Loucy (cell line): Measurements from ENCODE around the gene NHLRC3.
A peak's percentile ranks its signal among the peaks of the same experiment; 100 is the strongest.

Source experiments
- CTCF ChIP-seq: fragments of 200-600 bp; sonication (generic); conservative IDR thresholded peaks from 2 replicates; pipeline ENCODE4 v1.5.1; 2014; ENCODE audit warnings: mild to moderate bottlenecking, antibody characterized with exemption, low read length
- EZH2phosphoT487 ChIP-seq: fragments of 200-600 bp; IDR thresholded peaks from 2 replicates; pipeline ENCODE4 v1.6.1; 2018; ENCODE audit warnings: antibody characterized with exemption, mild to moderate bottlenecking, moderate library complexity, borderline replicate concordance

GRCh38 chr13:39016787-39017186 lies 21.5 kb upstream of the NHLRC3 start:
- TF ChIP-seq CTCF = peak; percentile 71
- no peak for TF ChIP-seq EZH2phosphoT487
